Peyer's patch (tissue), 4 donors: ENCODE measurements around the gene DACH1.

ENCODE experiments used
- POLR2A ChIP-seq, 2 donors: fragments of 450-650 bp; IDR thresholded peaks; one replicate each; pipeline ENCODE4 v1.5.1; 2017; ENCODE audit warnings: antibody characterized with exemption in 2 of 2, mild to moderate bottlenecking in 2 of 2, moderate library complexity in 2 of 2
- TF ChIP-seq, protein P1 (sequence below), 6 experiments: fragments of 450-650 bp in 4 of 6; fragments of 200-600 bp in 2 of 6; sonication (generic) in 1 of 6; IDR thresholded peaks; one replicate each; pipeline ENCODE4 v1.5.1; 2017 to 2019; ENCODE audit warnings: antibody characterized with exemption in 6 of 6, mild to moderate bottlenecking in 3 of 6, moderate library complexity in 1 of 6

DNA sequence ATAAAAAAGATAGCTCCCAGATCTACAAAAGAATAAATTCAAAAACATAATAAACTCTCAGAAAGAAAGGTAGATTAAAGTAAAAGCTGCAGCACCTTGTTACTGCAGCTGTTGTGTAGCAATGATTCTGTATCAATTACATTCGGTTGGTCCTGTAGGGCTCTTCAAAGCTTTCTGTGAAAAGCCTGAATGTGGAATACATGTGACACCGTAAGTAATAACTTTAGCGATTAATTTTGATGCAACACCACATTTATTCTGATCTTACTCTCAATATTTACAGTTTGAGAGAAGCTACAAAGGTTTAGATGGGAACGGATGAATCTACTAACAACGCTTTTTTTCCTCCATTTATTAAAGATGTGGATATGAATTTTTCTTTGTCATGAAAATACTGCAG, 279.2 kb downstream of the DACH1 start:
- TF ChIP-seq, protein P1, sequence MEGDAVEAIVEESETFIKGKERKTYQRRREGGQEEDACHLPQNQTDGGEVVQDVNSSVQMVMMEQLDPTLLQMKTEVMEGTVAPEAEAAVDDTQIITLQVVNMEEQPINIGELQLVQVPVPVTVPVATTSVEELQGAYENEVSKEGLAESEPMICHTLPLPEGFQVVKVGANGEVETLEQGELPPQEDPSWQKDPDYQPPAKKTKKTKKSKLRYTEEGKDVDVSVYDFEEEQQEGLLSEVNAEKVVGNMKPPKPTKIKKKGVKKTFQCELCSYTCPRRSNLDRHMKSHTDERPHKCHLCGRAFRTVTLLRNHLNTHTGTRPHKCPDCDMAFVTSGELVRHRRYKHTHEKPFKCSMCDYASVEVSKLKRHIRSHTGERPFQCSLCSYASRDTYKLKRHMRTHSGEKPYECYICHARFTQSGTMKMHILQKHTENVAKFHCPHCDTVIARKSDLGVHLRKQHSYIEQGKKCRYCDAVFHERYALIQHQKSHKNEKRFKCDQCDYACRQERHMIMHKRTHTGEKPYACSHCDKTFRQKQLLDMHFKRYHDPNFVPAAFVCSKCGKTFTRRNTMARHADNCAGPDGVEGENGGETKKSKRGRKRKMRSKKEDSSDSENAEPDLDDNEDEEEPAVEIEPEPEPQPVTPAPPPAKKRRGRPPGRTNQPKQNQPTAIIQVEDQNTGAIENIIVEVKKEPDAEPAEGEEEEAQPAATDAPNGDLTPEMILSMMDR (IDR thresholded peaks at IDR 0.05), result no peak
- no peak for TF ChIP-seq POLR2A (IDR thresholded peaks at IDR 0.05)
